Tibial nerve (tissue), 4 donors: ENCODE results near the gene DPP7.

ENCODE experiments used
- CTCF ChIP-seq, 5 experiments: fragments of 200-600 bp in 3 of 5; fragments of 450-650 bp in 2 of 5; sonication (generic) in 3 of 5; IDR thresholded peaks; one replicate each; pipeline ENCODE4 v1.5.1; 2016 to 2019; ENCODE audit warnings: antibody characterized with exemption in 5 of 5, mild to moderate bottlenecking in 3 of 5, moderate library complexity in 2 of 5
- EP300 ChIP-seq, 2 donors: sonication (generic); formaldehyde crosslinking; IDR thresholded peaks; one replicate each; pipeline ENCODE4 v1.6.1; 2017; ENCODE audit warnings: antibody characterized with exemption in 2 of 2, mild to moderate bottlenecking in 1 of 2
- POLR2A ChIP-seq, 2 donors: fragments of 450-650 bp; IDR thresholded peaks; one replicate each; pipeline ENCODE4 v1.6.1; 2017; ENCODE audit warnings: antibody characterized with exemption in 2 of 2, mild to moderate bottlenecking in 2 of 2, moderate library complexity in 2 of 2

GRCh38 chr9:137117269-137117731, 2.8 kb upstream of the DPP7 start:
- TF ChIP-seq POLR2A (IDR thresholded peaks at IDR 0.05) (no peak), CTCF (IDR thresholded peaks at IDR 0.05) (no peak), EP300 (IDR thresholded peaks at IDR 0.05) (no peak)
